ENCODE data around the gene ZBTB24. TPM values are rescaled to one million over a fixed set of nuclear protein-coding genes. Genes with fewer than 3 reads are reported as not detected.

ZBTB24 gene
- total and polyA plus RNA-seq, 2 of the 13 experiments (the other 11 are each of a cell fraction or from before 2014, with no cell fraction given), result 1.5 to 6.2 TPM

GRCh38 chr6:109477725-109478124 lies 5.3 kb downstream of the ZBTB24 start (continued):
- TF ChIP-seq THRA (CRISPR knock-in tag; IDR thresholded peaks at IDR 0.05; ENCODE audit: borderline replicate concordance), result peak; percentile 19; the same call in 1 of the 2 replicates
- peak; percentile 83 for TF ChIP-seq TEAD3 (CRISPR knock-in tag; optimal IDR thresholded peaks at IDR 0.05; ENCODE audit: borderline replicate concordance)

DNA sequence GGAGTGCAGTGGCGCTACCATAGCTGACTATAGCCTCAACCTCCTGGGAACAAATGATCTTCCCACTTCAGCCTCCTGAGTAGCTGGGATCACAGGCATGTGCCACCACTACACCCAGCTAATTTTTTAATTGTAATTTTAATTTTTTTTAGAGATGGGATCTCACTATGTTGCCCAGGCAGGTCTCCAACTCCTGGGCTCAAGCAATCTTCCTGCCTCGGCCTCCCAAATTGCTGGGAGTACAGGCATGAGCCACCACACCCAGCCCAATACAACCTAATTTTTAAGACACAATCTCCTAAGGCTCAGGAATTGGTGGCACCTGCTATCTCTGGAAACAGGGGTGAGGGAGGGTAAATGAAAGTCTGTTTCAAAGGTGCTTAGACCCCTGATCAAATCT lies 5.8 kb downstream of the ZBTB24 start:
- Histone ChIP-seq H3K4me2 (ENCODE audit: low read depth, low read length) (peak overlapping the region; percentile 65; the same call in 1 of the 2 replicates), H3K79me2 (ENCODE audit: insufficient read depth, low read length) (peaks cover 22% of the 10 kb centered on the region)
- no TSS peak for BruUV-seq (replicated peaks)

DNA sequence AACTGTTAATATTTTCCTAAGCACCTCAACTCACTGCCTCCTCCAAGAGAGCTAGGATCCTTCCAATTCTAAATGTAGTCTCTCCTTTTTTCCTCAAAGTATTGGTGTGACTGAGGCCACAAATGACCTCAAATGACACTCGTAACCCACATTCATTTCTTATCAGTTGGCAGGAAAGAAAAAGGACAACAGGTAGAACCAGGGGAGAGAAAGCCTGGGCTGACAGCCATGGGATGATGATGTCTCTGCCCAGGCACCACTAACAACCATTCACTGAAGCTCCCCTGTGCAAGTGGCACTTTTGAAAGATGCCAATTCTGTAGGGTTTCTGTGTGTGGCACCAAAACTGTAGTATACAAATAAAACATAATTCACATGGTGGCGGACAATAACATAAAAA lies 7.4 kb downstream of the ZBTB24 start:
- no peak overlapping the region for H3K27ac ChIP-seq (ENCODE audit: extremely low read length, insufficient read depth, low read length)
- H3K4me1 ChIP-seq (ENCODE audit: insufficient read depth, low read length), result peaks cover 44% of the 10 kb centered on the region
- no peak overlapping the region for H3K4me2 ChIP-seq (ENCODE audit: low read depth, low read length)
- H3K36me3 ChIP-seq (replicated peaks in 1 of 2; ENCODE audit: control insufficient read depth in 1 of 2, insufficient read depth in 2 of 2, low read length in 2 of 2), result peaks cover 17 to 41% of the 10 kb centered on the region in 2 experiments; a peak in 4 of 5 replicates
- ATAC-seq (no peak), DNase-seq (ENCODE audit: low spot score) (no peak), FAIRE-seq (no peak)
- WGBS (ENCODE audit: low lambda C conversion rate), result 97% methylated on average over 2 of the region's 2 CpGs
- no peaks in the 10 kb centered on the region for H3K9me3 ChIP-seq (ENCODE audit: low read length)
- ChIA-PET CTCF (ENCODE audit: low intra/inter-chr PET ratio, low total read pairs) (no interaction called here), POLR2A (no interaction called here)
- no peaks in the 10 kb centered on the region for H4K20me1 ChIP-seq (ENCODE audit: insufficient read depth, low read length)
- intact Hi-C loops (cut with micrococcal nuclease; ENCODE audit: unreplicated experiment) (no loop called here), in situ Hi-C loops (cut with HindIII; ENCODE audit: extremely low pct_ligation_motif_present, low pct_unique_long_range_greater_than_20kb) (no loop called here)
- H2AFZ ChIP-seq (ENCODE audit: low read length), result no peak overlapping the region
- H3K9ac ChIP-seq (ENCODE audit: insufficient read depth, low read depth, low read length), result no peak overlapping the region
- no TSS peak for BruUV-seq (replicated peaks)
- H3K27me3 ChIP-seq (ENCODE audit: control insufficient read depth in 1 of 2, insufficient read depth in 2 of 2, low read length in 2 of 2), result no peaks in the 10 kb centered on the region
- H3K4me3 ChIP-seq (replicated peaks in 1 of 3; ENCODE audit: insufficient read depth in 1 of 3, low read depth in 2 of 3, low read length in 3 of 3), result no peak overlapping the region
- H3K79me2 ChIP-seq (ENCODE audit: insufficient read depth, low read length), result peaks cover 16% of the 10 kb centered on the region
- TF ChIP-seq ZNF724P (CRISPR knock-in tag; IDR thresholded peaks at IDR 0.05; ENCODE audit: borderline replicate concordance) (no peak), HOXA3 (CRISPR knock-in tag; IDR thresholded peaks at IDR 0.05) (no peak), ZNF256 (CRISPR knock-in tag; conservative IDR thresholded peaks at IDR 0.05) (no peak), CCAR2 (optimal IDR thresholded peaks at IDR 0.05; ENCODE audit: low read depth, low read length) (no peak), ZNF768 (CRISPR knock-in tag; IDR thresholded peaks at IDR 0.05) (no peak)

More for the DNA sequence above, 5.8 kb downstream of the ZBTB24 start:
- peak overlapping the region; percentile 30 for H3K27ac ChIP-seq (ENCODE audit: extremely low read length, insufficient read depth, low read length)
- no peak overlapping the region for H3K4me3 ChIP-seq (replicated peaks in 1 of 3; ENCODE audit: insufficient read depth in 1 of 3, low read depth in 2 of 3, low read length in 3 of 3)
- ATAC-seq (no peak), DNase-seq (ENCODE audit: low spot score) (no peak), FAIRE-seq (no peak)
- POLR2A ChIA-PET, result no interaction called here
- H4K20me1 ChIP-seq (ENCODE audit: insufficient read depth, low read length), result no peaks in the 10 kb centered on the region
- peaks cover 59% of the 10 kb centered on the region for H3K4me1 ChIP-seq (ENCODE audit: insufficient read depth, low read length)
- TF ChIP-seq ZNF121 (CRISPR knock-in tag; IDR thresholded peaks at IDR 0.05) (0 out of 2 replicates have a peak, but pooled peaks have one; percentile 39), ZNF547 (CRISPR knock-in tag; IDR thresholded peaks at IDR 0.05) (no peak)
- H3K27me3 ChIP-seq (ENCODE audit: control insufficient read depth in 1 of 2, insufficient read depth in 2 of 2, low read length in 2 of 2), result no peaks in the 10 kb centered on the region
- H3K9me3 ChIP-seq (ENCODE audit: low read length), result no peaks in the 10 kb centered on the region
- 97% methylated on average over 2 of the region's 2 CpGs for WGBS (ENCODE audit: low lambda C conversion rate)
- CTCF ChIA-PET (ENCODE audit: low intra/inter-chr PET ratio, low total read pairs), result no interaction called here
- no peak overlapping the region for H2AFZ ChIP-seq (ENCODE audit: low read length)
- intact Hi-C loops (cut with micrococcal nuclease; ENCODE audit: unreplicated experiment), result no loop called here
- peaks cover 9 to 37% of the 10 kb centered on the region in 2 experiments; a peak in 4 of 5 replicates for H3K36me3 ChIP-seq (replicated peaks in 1 of 2; ENCODE audit: control insufficient read depth in 1 of 2, insufficient read depth in 2 of 2, low read length in 2 of 2)
- in situ Hi-C loops (cut with HindIII; ENCODE audit: extremely low pct_ligation_motif_present, low pct_unique_long_range_greater_than_20kb), result no loop called here
- H3K9ac ChIP-seq (ENCODE audit: insufficient read depth, low read depth, low read length), result no peak overlapping the region
